GM15510 (cell line): ENCODE results near the gene VANGL2.

Experiments
- POLR2A ChIP-seq: IDR thresholded peaks from 3 replicates; pipeline ENCODE4 v1.6.1; 2011; ENCODE audit warnings: borderline replicate concordance; ENCODE audit not compliant: insufficient read length; ENCODE audit errors: extremely low read depth

Gene VANGL2

DNA sequence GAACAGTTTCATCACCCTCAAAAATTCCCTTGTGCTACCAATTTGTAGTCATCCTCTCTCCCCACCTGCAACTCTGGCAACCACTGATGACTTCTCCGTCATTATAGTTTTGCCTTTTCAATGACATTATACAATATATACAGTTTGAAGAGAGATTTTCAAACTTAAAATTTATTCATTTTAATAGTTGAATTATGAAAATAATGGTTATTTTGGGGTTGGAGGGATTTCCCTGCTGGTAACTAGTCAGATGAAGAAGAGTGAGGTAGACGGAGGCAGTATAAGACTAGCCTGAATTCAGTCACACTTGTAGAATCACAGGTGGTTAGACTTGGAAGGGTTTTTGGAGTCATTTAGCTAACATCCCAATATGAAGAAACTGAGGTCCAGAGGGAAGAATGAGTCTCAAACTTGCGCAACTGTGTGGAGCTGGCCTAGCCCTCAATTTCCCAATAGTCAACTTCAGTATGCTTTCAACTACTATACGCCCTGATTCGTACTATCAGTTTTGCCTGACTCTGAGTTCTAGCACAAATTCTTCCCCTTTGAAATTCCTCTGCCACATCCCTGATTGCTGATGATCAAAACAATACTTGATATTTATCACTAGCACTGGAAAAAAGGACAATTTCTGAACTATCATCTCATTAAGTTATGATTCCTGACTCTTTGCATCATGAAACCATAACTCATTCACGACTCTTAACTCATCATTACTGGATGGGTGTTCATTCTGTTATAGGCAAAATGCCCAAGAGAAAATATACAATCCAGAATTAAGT is 54.2 kb downstream of the VANGL2 start:
- TF ChIP-seq POLR2A = no peak

GRCh38 chr1:160455153-160455517 is 54.8 kb downstream of the VANGL2 start:
- no peak for TF ChIP-seq POLR2A

- no peak for TF ChIP-seq POLR2A
These were observed 58.7 kb downstream of the VANGL2 start for GRCh38 chr1:160459056-160459455.

DNA sequence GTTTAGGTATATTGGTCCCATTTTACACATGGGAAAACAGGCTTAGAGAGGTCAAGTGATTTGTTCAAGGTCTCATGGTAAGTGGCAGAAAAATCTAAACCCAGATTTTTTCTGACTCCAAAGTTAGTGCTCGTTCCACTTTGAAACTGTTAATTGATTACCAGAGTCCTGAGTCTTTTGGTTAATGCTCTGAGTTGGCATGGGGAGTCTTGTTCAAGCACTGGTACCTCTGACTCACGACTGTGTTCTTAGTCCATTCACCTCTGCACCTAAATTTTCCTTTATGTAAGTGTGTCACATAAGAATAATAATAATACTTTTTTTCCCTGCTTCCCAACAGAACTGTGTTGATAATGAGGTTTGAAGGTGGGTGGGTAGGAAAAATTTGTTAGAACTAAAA is 59.3 kb downstream of the VANGL2 start:
- no peak for TF ChIP-seq POLR2A

DNA sequence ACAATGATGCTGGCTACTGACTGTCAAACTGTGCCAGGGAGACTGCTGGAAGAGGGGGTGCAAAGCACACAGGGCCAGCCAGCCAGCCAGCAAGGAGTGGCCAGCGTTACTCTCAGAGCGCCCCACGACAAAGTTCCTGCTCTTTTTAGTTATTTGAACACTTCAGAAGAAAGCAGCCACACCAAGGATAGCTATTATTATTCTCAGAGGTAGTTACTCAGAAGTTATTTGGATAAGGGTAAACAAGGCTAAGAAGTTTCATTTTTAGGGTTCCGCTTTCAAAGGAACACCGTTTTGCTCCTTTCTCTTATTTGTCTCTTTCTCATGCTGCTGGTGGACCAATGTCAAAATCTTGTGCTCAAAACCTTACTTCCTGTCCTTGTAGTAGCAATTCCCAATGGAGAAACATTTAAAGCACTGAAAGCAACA is 59.9 kb downstream of the VANGL2 start:
- TF ChIP-seq POLR2A = peak; percentile 15

- TF ChIP-seq POLR2A = no peak
These were observed 60.4 kb downstream of the VANGL2 start for GRCh38 chr1:160460683-160461287.

DNA sequence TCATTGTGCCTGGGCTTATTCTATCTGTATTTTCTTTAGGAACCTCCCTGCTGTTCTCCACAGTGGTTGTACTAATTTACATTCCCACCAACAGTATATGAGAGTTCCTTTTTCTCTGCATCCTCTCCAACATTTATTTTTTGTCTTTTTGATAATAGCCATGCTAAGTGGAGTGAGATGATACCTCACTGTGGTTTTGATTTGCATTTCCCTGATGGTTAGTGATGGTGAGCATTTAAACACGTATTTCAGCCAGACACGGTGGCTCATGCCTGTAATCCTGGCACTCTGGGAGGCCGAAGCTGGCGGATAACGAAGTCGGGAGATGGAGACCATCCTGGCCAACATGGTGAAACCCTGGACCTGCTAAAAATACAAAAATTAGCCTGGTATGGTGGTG is 64.8 kb downstream of the VANGL2 start:
- no peak for TF ChIP-seq POLR2A

GRCh38 chr1:160466961-160467360 is 66.6 kb downstream of the VANGL2 start:
- no peak for TF ChIP-seq POLR2A

GRCh38 chr1:160467576-160467975 is 67.2 kb downstream of the VANGL2 start:
- no peak for TF ChIP-seq POLR2A

GRCh38 chr1:160471253-160471652 is 70.9 kb downstream of the VANGL2 start:
- no peak for TF ChIP-seq POLR2A

- TF ChIP-seq POLR2A = no peak
These were observed 71.7 kb downstream of the VANGL2 start for GRCh38 chr1:160472112-160472511.

- no peak for TF ChIP-seq POLR2A
These were observed 74.3 kb downstream of the VANGL2 start for GRCh38 chr1:160474392-160475242.
